NCI-H524 (cell line): ENCODE measurements around the gene RPS28.
"Not testable (repeated sequence)": the region's sequence is repeated elsewhere in the genome, so short reads cannot be mapped to it uniquely, and the experiment has no call there.

ENCODE experiments used
- DNase-seq, 2 experiments: peaks; one replicate each; lab custom pipeline; 2025; lab: John Stamatoyannopoulos, UW

The RPS28 gene

GRCh38 chr19:8320564-8321066, 681 bp upstream of the RPS28 start:
- no peak for DNase-seq

- DNase-seq, result no peak
These were observed 816 bp downstream of the RPS28 start for GRCh38 chr19:8321986-8322637.

GRCh38 chr19:8322638-8322997, 1.3 kb downstream of the RPS28 start:
- DNase-seq, result no peak

- no peak for DNase-seq
These were observed 2.5 kb downstream of the RPS28 start for GRCh38 chr19:8323781-8324185.

- peak in 1 of 2 experiments; percentile 17 for DNase-seq
These were observed 3.1 kb downstream of the RPS28 start for GRCh38 chr19:8324186-8325050.

GRCh38 chr19:8325454-8325853, 4.2 kb downstream of the RPS28 start:
- no peak for DNase-seq

- no peak for DNase-seq
These were observed 8.7 kb downstream of the RPS28 start for GRCh38 chr19:8329996-8330395.

- no peak for DNase-seq
These were observed 10.1 kb downstream of the RPS28 start for GRCh38 chr19:8331263-8331845.

GRCh38 chr19:8332976-8333766, 11.9 kb downstream of the RPS28 start:
- DNase-seq, result peak in 1 of 2 experiments; percentile 22

GRCh38 chr19:8333767-8334457, 12.6 kb downstream of the RPS28 start:
- no peak for DNase-seq

- DNase-seq, result peak; percentile 66 to 87
These were observed 13.4 kb downstream of the RPS28 start for GRCh38 chr19:8334458-8335342.

- DNase-seq, result peak; percentile 51 to 66
These were observed 14.2 kb downstream of the RPS28 start for GRCh38 chr19:8335343-8336071.

- DNase-seq, result peak in 1 of 2 experiments; percentile 46
These were observed 14.8 kb downstream of the RPS28 start for GRCh38 chr19:8336072-8336569.

- DNase-seq, result no peak
These were observed 15.4 kb downstream of the RPS28 start for GRCh38 chr19:8336660-8337059.

GRCh38 chr19:8337728-8338127, 16.4 kb downstream of the RPS28 start:
- no peak for DNase-seq

- DNase-seq, result no peak
These were observed 17.5 kb downstream of the RPS28 start for GRCh38 chr19:8338835-8339234.

- peak; percentile 29 to 71 for DNase-seq
These were observed 19.2 kb downstream of the RPS28 start for GRCh38 chr19:8340341-8341096.

GRCh38 chr19:8341504-8341903, 20.2 kb downstream of the RPS28 start:
- not testable (repeated sequence) for DNase-seq

GRCh38 chr19:8342316-8342683, 21.0 kb downstream of the RPS28 start:
- no peak for DNase-seq
